Peyer's patch (tissue), 4 donors: ENCODE measurements around the gene PEDS1. TPM values are rescaled to one million over a fixed set of nuclear protein-coding genes. Genes with fewer than 3 reads are reported as not detected.

Experiments used
- DNase-seq, 3 donors: peaks; one replicate each; pipeline ENCODE4 v3.0.0-alpha.2; 2017 to 2019
- H3K27ac ChIP-seq, 4 donors: fragments of 200-600 bp; sonication (generic); one replicate each; pipeline ENCODE4 v1.5.1; 2016 to 2019
- H3K27me3 ChIP-seq, 2 donors: fragments of 200-600 bp; sonication (generic); one replicate each; pipeline ENCODE4 v1.5.1; 2019
- H3K36me3 ChIP-seq, 3 donors: fragments of 200-600 bp; sonication (generic); one replicate each; pipeline ENCODE4 v1.5.1; 2016 to 2019
- H3K4me1 ChIP-seq, 4 donors: fragments of 200-600 bp; sonication (generic); one replicate each; pipeline ENCODE4 v1.5.1; 2016 to 2019
- H3K4me3 ChIP-seq, 4 donors: fragments of 200-600 bp; sonication (generic); 1 replicate in 3 of 4; 2 replicates in 1 of 4; pipeline ENCODE4 v1.5.1; 2016 to 2019; ENCODE audit warnings: mild to moderate bottlenecking in 1 of 4
- H3K9me3 ChIP-seq, 4 donors: fragments of 200-600 bp; sonication (generic); one replicate each; pipeline ENCODE4 v1.5.1; 2016 to 2019; ENCODE audit warnings: mild to moderate bottlenecking in 1 of 4
- CTCF ChIP-seq, 6 experiments: fragments of 450-650 bp in 4 of 6; fragments of 200-600 bp in 2 of 6; sonication (generic) in 1 of 6; IDR thresholded peaks; one replicate each; pipeline ENCODE4 v1.5.1; 2017 to 2019; ENCODE audit warnings: antibody characterized with exemption in 6 of 6, mild to moderate bottlenecking in 3 of 6, moderate library complexity in 1 of 6
- POLR2A ChIP-seq, 2 donors: fragments of 450-650 bp; IDR thresholded peaks; one replicate each; pipeline ENCODE4 v1.5.1; 2017; ENCODE audit warnings: antibody characterized with exemption in 2 of 2, mild to moderate bottlenecking in 2 of 2, moderate library complexity in 2 of 2
- total RNA-seq, 4 donors: library from RNA; depleted of rRNA; stranded (reverse); fragments of >200 nt; gene quantifications; one replicate each; pipeline ENCODE4 v1.1.0, GENCODE V29; 2016

Gene PEDS1
- total RNA-seq, 4 donors from 2014 or later, result 13.2 to 34.3 (median 24.5) TPM

GRCh38 chr20:50198180-50198666 is 44.7 kb upstream of the PEDS1 start:
- H3K4me3 ChIP-seq, result no peak overlapping the region
- H3K27ac ChIP-seq, result no peak overlapping the region
- H3K36me3 ChIP-seq, result peaks cover 0 to 19% (median 0%) of the 10 kb centered on the region in 3 donors
- H3K4me1 ChIP-seq, result peaks cover 0 to 22% (median 4%) of the 10 kb centered on the region in 4 donors
- DNase-seq, result no peak
- no peaks in the 10 kb centered on the region for H3K27me3 ChIP-seq
- no peak for TF ChIP-seq CTCF (IDR thresholded peaks at IDR 0.05)
- no peak for TF ChIP-seq POLR2A (IDR thresholded peaks at IDR 0.05)
- H3K9me3 ChIP-seq, result no peaks in the 10 kb centered on the region

- Histone ChIP-seq H3K9me3 (no peaks in the 10 kb centered on the region), H3K27ac (no peak overlapping the region), H3K4me1 (peaks cover 0 to 24% (median 7%) of the 10 kb centered on the region in 4 donors), H3K4me3 (no peak overlapping the region), H3K27me3 (no peaks in the 10 kb centered on the region), H3K36me3 (peaks cover 0 to 22% (median 0%) of the 10 kb centered on the region in 3 donors)
- no peak for TF ChIP-seq CTCF (IDR thresholded peaks at IDR 0.05)
- TF ChIP-seq POLR2A (IDR thresholded peaks at IDR 0.05), result no peak
- no peak for DNase-seq
Observed at GRCh38 chr20:50197463-50198179, 44.1 kb upstream of the PEDS1 start.

GRCh38 chr20:50196896-50197295 is 43.4 kb upstream of the PEDS1 start:
- Histone ChIP-seq H3K9me3 (no peaks in the 10 kb centered on the region), H3K27ac (no peak overlapping the region), H3K4me3 (no peak overlapping the region), H3K4me1 (peaks cover 0 to 24% (median 8%) of the 10 kb centered on the region in 4 donors), H3K36me3 (peaks cover 0 to 22% (median 0%) of the 10 kb centered on the region in 3 donors), H3K27me3 (no peaks in the 10 kb centered on the region)
- DNase-seq, result no peak
- no peak for TF ChIP-seq POLR2A (IDR thresholded peaks at IDR 0.05)
- no peak for TF ChIP-seq CTCF (IDR thresholded peaks at IDR 0.05)

DNA sequence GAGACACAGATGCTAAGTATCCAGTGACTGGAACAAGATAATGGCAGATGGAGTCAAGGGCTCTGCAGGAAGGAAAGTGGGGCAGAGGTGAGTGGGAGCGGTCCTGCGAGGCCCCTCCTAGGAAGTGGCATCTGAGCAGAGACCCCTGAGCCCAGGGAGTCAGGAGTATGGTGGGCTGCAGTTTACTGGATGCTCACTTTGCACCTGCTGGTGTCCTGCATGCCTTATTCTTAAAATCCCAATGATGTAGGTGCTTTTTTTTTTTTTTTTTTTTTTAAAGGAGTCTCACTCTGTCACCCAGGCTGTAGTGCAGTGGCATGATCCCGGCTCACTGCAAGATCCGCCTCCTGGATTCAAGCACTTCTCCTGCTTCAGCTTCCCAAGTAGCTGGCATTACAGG is 42.7 kb upstream of the PEDS1 start:
- no peak for TF ChIP-seq CTCF (IDR thresholded peaks at IDR 0.05)
- no peak for TF ChIP-seq POLR2A (IDR thresholded peaks at IDR 0.05)
- Histone ChIP-seq H3K27me3 (no peaks in the 10 kb centered on the region), H3K27ac (no peak overlapping the region), H3K4me3 (no peak overlapping the region), H3K36me3 (peaks cover 0 to 22% (median 0%) of the 10 kb centered on the region in 3 donors), H3K9me3 (no peaks in the 10 kb centered on the region), H3K4me1 (peaks cover 0 to 24% (median 8%) of the 10 kb centered on the region in 4 donors)
- no peak for DNase-seq

DNA sequence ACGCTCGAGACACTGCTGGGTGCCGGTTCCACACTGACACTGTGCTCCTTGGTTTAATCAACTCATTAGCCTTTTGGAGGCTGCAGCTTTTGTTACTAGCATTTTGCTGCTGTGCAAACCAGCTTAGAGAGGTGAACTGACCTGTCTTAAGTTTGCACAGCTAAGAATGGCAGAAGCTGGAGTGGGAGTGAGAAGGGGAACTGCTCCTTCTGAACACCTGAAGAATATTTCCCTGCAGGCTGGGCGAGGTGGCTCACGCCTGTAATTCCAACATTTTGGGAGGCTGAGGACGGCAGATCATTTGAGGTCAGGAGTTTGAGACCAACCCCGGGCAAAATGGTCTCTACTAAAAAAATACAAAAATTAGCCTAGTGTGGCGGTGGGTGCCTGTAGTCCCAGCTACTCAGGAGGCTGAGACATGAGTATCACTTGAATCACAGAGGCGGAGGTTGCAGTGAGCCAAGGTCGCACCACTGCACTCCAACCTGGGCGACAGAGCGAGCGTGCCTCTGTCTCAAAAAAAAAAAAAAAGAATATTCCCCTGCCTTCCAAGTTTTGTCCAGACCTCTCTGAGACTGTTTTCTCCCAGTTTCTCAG is 42.1 kb upstream of the PEDS1 start:
- peak overlapping the region in 1 of 4 donors; percentile 82 for H3K27ac ChIP-seq
- peaks cover 0 to 22% (median 0%) of the 10 kb centered on the region in 3 donors for H3K36me3 ChIP-seq
- H3K4me3 ChIP-seq, result peak overlapping the region in 1 of 4 donors; percentile 61
- no peaks in the 10 kb centered on the region for H3K9me3 ChIP-seq
- no peak for DNase-seq
- TF ChIP-seq CTCF (IDR thresholded peaks at IDR 0.05), result no peak
- no peak for TF ChIP-seq POLR2A (IDR thresholded peaks at IDR 0.05)
- no peaks in the 10 kb centered on the region for H3K27me3 ChIP-seq
- H3K4me1 ChIP-seq, result peaks cover 0 to 24% (median 8%) of the 10 kb centered on the region in 4 donors
